H1 (cell line): ENCODE data around the gene DYRK1A. TPM values are rescaled to one million over a fixed set of nuclear protein-coding genes. Genes with fewer than 3 reads are reported as not detected.

Experiments used
- CTCF ChIA-PET: fragments of 300-600 bp; sonication (Branson Sonifier 250); formaldehyde crosslinking; loops from one replicate; lab custom pipeline; 2021; ENCODE audit not compliant: partially characterized antibody; lab: Charles Lee
- POLR2A ChIA-PET: fragments of 300-600 bp; sonication (Branson Sonifier 250); formaldehyde crosslinking; loops from one replicate; lab custom pipeline; 2021; ENCODE audit warnings: inconsistent platforms; ENCODE audit not compliant: partially characterized antibody; lab: Charles Lee
- DNase-seq, 2 experiments: peaks; one replicate each; pipeline versions ENCODE4 v3.0.0 to v3.0.0-alpha.2; 2010 to 2022; ENCODE audit warnings: low spot score in 2 of 2, low read depth in 1 of 2, mixed read lengths in 1 of 2
- FAIRE-seq: peaks from 2 replicates; lab custom pipeline; 2011; peaks lifted over from hg19 to GRCh38; lab: Jason Lieb, UNC
- H2AFZ ChIP-seq: 2 replicates; pipeline ENCODE4 v1.8.1; 2012; ENCODE audit warnings: low read length, inconsistent platforms
- H2AK5ac ChIP-seq: 2 replicates; pipeline ENCODE4 v1.6.1; 2013; ENCODE audit warnings: low read depth, low read length
- H2BK120ac ChIP-seq: replicated peaks from 2 replicates; pipeline ENCODE3; 2013; ENCODE audit warnings: low read depth, low read length, inconsistent platforms
- H2BK12ac ChIP-seq: 2 replicates; pipeline ENCODE4 v1.6.1; 2013; ENCODE audit warnings: low read depth, low read length
- H2BK15ac ChIP-seq: 2 replicates; pipeline ENCODE4 v1.6.1; 2013; ENCODE audit warnings: low read length
- H2BK20ac ChIP-seq: 2 replicates; pipeline ENCODE4 v1.6.1; 2013; ENCODE audit warnings: low read length
- H2BK5ac ChIP-seq: 2 replicates; pipeline ENCODE4 v1.6.1; 2013; ENCODE audit warnings: low read depth, low read length
- H3K14ac ChIP-seq: 2 replicates; pipeline ENCODE4 v1.6.1; 2013; ENCODE audit warnings: inconsistent platforms; ENCODE audit not compliant: insufficient read length
- H3K18ac ChIP-seq: 2 replicates; pipeline ENCODE4 v1.6.1; 2013; ENCODE audit warnings: low read length; ENCODE audit errors: extremely low read depth
- H3K23ac ChIP-seq: 2 replicates; pipeline ENCODE4 v1.6.1; 2013; ENCODE audit warnings: inconsistent platforms; ENCODE audit not compliant: insufficient read length
- H3K23me2 ChIP-seq: 2 replicates; pipeline ENCODE4 v1.6.1; 2013; ENCODE audit warnings: low read depth, low read length
- H3K27ac ChIP-seq: 2 replicates; pipeline ENCODE4 v1.6.1; 2011; ENCODE audit warnings: low read depth, low read length, inconsistent platforms
- H3K27me3 ChIP-seq, 4 experiments: replicated peaks in 1 of 4; 1 replicate in 1 of 4; 2 replicates in 3 of 4; pipeline versions ENCODE4 v1.6.1 to v1.8.1; 2011 to 2013; ENCODE audit warnings: low read length in 3 of 4, mild to moderate bottlenecking in 3 of 4, inconsistent platforms in 2 of 4, mixed read lengths in 2 of 4, moderate library complexity in 1 of 4; ENCODE audit not compliant: control insufficient read depth in 3 of 4, insufficient read depth in 3 of 4; ENCODE audit errors: extremely low read depth in 1 of 4
- H3K36me3 ChIP-seq, 4 experiments: 2 replicates each; pipeline versions ENCODE4 v1.6.1 to v1.8.1; 2011 to 2013; ENCODE audit warnings: mild to moderate bottlenecking in 4 of 4, low read length in 3 of 4, moderate library complexity in 2 of 4, control low read depth in 1 of 4, inconsistent platforms in 1 of 4; ENCODE audit not compliant: insufficient read depth in 4 of 4, control insufficient read depth in 2 of 4
- H3K4ac ChIP-seq: replicated peaks from 2 replicates; pipeline ENCODE3; 2013; ENCODE audit warnings: low read length, low read depth, mixed read lengths, inconsistent platforms; ENCODE audit not compliant: insufficient read length
- H3K4me1 ChIP-seq, 4 experiments: replicated peaks in 1 of 4; 1 replicate in 1 of 4; 2 replicates in 3 of 4; pipeline versions ENCODE4 v1.6.1 to v1.8.1; 2011 to 2013; ENCODE audit warnings: low read length in 3 of 4, inconsistent platforms in 2 of 4, mixed read lengths in 1 of 4; ENCODE audit not compliant: insufficient read depth in 4 of 4, control insufficient read depth in 3 of 4
- H3K4me2 ChIP-seq, 2 experiments: 2 replicates each; pipeline versions ENCODE4 v1.6.1 to v1.8.1; 2011 to 2013; ENCODE audit warnings: low read depth in 2 of 2, low read length in 2 of 2, control low read depth in 1 of 2, inconsistent platforms in 1 of 2, mild to moderate bottlenecking in 1 of 2; ENCODE audit not compliant: insufficient read depth in 1 of 2
- H3K4me3 ChIP-seq, 4 experiments: fragments of 200-600, 300-600 bp in 1 of 4; sonication (generic), shearing (Covaris generic), sonication (Bioruptor Twin) in 1 of 4; 2 replicates each; pipeline versions ENCODE4 v1.5.1 to v1.8.1; 2011 to 2016; ENCODE audit warnings: low read length in 4 of 4, low read depth in 3 of 4, control low read depth in 2 of 4, inconsistent platforms in 2 of 4, mild to moderate bottlenecking in 2 of 4, mixed read lengths in 1 of 4, moderate library complexity in 1 of 4; ENCODE audit not compliant: insufficient read depth in 2 of 4; ENCODE audit errors: extremely low read depth in 1 of 4
- H3K56ac ChIP-seq: replicated peaks from 2 replicates; pipeline ENCODE3; 2013; ENCODE audit warnings: low read depth, mild to moderate bottlenecking, mixed read lengths, low read length, inconsistent platforms; ENCODE audit not compliant: insufficient read length
- H3K79me1 ChIP-seq: 2 replicates; pipeline ENCODE4 v1.6.1; 2013; ENCODE audit warnings: low read depth, low read length, control low read depth
- H3K79me2 ChIP-seq, 2 experiments: 2 replicates each; pipeline versions ENCODE4 v1.6.1 to v1.8.1; 2012 to 2013; ENCODE audit warnings: low read length in 2 of 2, mild to moderate bottlenecking in 2 of 2, inconsistent platforms in 1 of 2; ENCODE audit not compliant: insufficient read depth in 2 of 2, control insufficient read depth in 1 of 2
- H3K9ac ChIP-seq, 4 experiments: replicated peaks in 1 of 4; 1 replicate in 1 of 4; 2 replicates in 3 of 4; pipeline versions ENCODE4 v1.6.1 to v1.8.1; 2011 to 2013; ENCODE audit warnings: low read depth in 3 of 4, low read length in 3 of 4, control low read depth in 2 of 4, mild to moderate bottlenecking in 2 of 4, moderate library complexity in 2 of 4, inconsistent platforms in 1 of 4; ENCODE audit errors: extremely low read depth in 1 of 4
- H3K9me3 ChIP-seq, 2 experiments: 2 replicates each; pipeline versions ENCODE4 v1.6.1 to v1.8.1; 2012 to 2013; ENCODE audit warnings: mild to moderate bottlenecking in 2 of 2, moderate library complexity in 2 of 2, control low read depth in 1 of 2, inconsistent platforms in 1 of 2, low read depth in 1 of 2, low read length in 1 of 2, mixed read lengths in 1 of 2; ENCODE audit not compliant: insufficient read depth in 2 of 2
- H4K20me1 ChIP-seq, 2 experiments: replicated peaks in 1 of 2; 2 replicates each; pipeline versions ENCODE3 to v1.8.1; 2011 to 2013; ENCODE audit warnings: inconsistent platforms in 2 of 2, low read length in 2 of 2, mild to moderate bottlenecking in 1 of 2; ENCODE audit not compliant: insufficient read depth in 2 of 2, control insufficient read depth in 1 of 2
- H4K5ac ChIP-seq: 2 replicates; pipeline ENCODE4 v1.6.1; 2013; ENCODE audit warnings: low read length, low read depth, mixed read lengths, inconsistent platforms; ENCODE audit not compliant: insufficient read length
- H4K8ac ChIP-seq: 2 replicates; pipeline ENCODE4 v1.8.0; 2013; ENCODE audit warnings: mild to moderate bottlenecking, moderate library complexity, low read length, inconsistent platforms; ENCODE audit not compliant: insufficient read depth; ENCODE audit errors: extremely low read depth
- H4K91ac ChIP-seq: replicated peaks from 2 replicates; pipeline ENCODE3; 2013; ENCODE audit warnings: low read length, mixed read lengths, inconsistent platforms; ENCODE audit not compliant: insufficient read length
- EGR1 ChIP-seq: IDR thresholded peaks from 2 replicates; pipeline ENCODE4 v1.6.1; 2011; ENCODE audit warnings: low read depth, low read length, borderline replicate concordance
- NANOG ChIP-seq: IDR thresholded peaks from 2 replicates; pipeline ENCODE4 v1.6.1; 2011; ENCODE audit warnings: low read length, low read depth, mild to moderate bottlenecking, inconsistent platforms; ENCODE audit not compliant: insufficient read depth, poor library complexity, severe bottlenecking
- RFX5 ChIP-seq: IDR thresholded peaks from 2 replicates; pipeline ENCODE4 v1.6.1; 2011; ENCODE audit warnings: low read depth, low read length, improper control_type of control experiment, borderline replicate concordance
- SRF ChIP-seq: IDR thresholded peaks from 2 replicates; pipeline ENCODE4 v1.6.1; 2011; ENCODE audit warnings: mild to moderate bottlenecking, low read depth, low read length, moderate library complexity
- WGBS, 2 experiments: shearing (Covaris generic) in 1 of 2; methylation state at CpG; one replicate each; pipeline versions ENCODE4 v1.1.6 to v1.1.7; 2013 to 2015; ENCODE audit warnings: low lambda C conversion rate in 2 of 2, mixed read lengths in 2 of 2, inconsistent platforms in 1 of 2, low coverage in 1 of 2, missing lambda C conversion rate in 1 of 2; ENCODE audit not compliant: insufficient replicate concordance in 2 of 2, insufficient coverage in 1 of 2, insufficient read length in 1 of 2; ENCODE audit errors: extremely low coverage in 1 of 2, missing lambda C conversion rate in 1 of 2; 5-methylcytosine and 5-hydroxymethylcytosine counted together
- polyA plus RNA-seq, 7 experiments: library from polyadenylated mRNA; depleted of rRNA in 3 of 7; stranded (reverse) in 5 of 7; unstranded in 2 of 7; fragments of >200 nt in 5 of 7; fragments of 200-250 nt in 2 of 7; gene quantifications; 1 replicate in 5 of 7; 2 replicates in 1 of 7; 4 replicates in 1 of 7; pipeline versions ENCODE4 v1.2.1 to v1.2.3, GENCODE V29; 2011 to 2013; ENCODE audit warnings: missing spikeins in 2 of 7, mixed read lengths in 2 of 7
- total RNA-seq: library from RNA; stranded (reverse); fragmentation: NEBNext Ultra II Directional; extraction: Animal tissue kit (Norgen Biotek cat#: 25700); gene quantifications from 2 replicates; pipeline ENCODE4 v1.2.1, GENCODE V29; 2021

The DYRK1A gene
- total and polyA plus RNA-seq, 2 of the 8 experiments (the other 6 are each of a cell fraction or from before 2014, with no cell fraction given) = 61.1 to 62.2 TPM

- POLR2A ChIA-PET = interaction anchor here (0.6 to 1.6 kb wide), 7 partner anchors 13 to 330 kb away, joined by 3 to 7 read pairs (median 3); no protein-coding TSS in a partner anchor
- Histone ChIP-seq H2BK20ac (no peak overlapping the region), H3K36me3 (peaks cover 0 to 4% (median 0%) of the 10 kb centered on the region in 4 experiments; a peak in 2 of 8 replicates), H4K91ac (no peak overlapping the region), H3K14ac (no peak overlapping the region), H3K23me2 (no peaks in the 10 kb centered on the region), H3K4me1 (peaks cover 2 to 20% (median 15%) of the 10 kb centered on the region in 4 experiments; a peak in 6 of 7 replicates), H4K20me1 (peaks cover 30 to 36% of the 10 kb centered on the region in 2 experiments), H3K23ac (no peak overlapping the region), H3K27me3 (no peaks in the 10 kb centered on the region), H3K79me2 (peaks cover 21 to 99% of the 10 kb centered on the region in 2 experiments), H4K8ac (no peak overlapping the region), H3K56ac (no peak overlapping the region), H2BK120ac (no peak overlapping the region), H2AK5ac (no peak overlapping the region), H3K9me3 (no peaks in the 10 kb centered on the region), H2AFZ (no peak overlapping the region), H3K4ac (no peak overlapping the region), H2BK15ac (no peak overlapping the region), H4K5ac (no peak overlapping the region), H3K27ac (no peak overlapping the region), H3K18ac (no peak overlapping the region), H3K4me2 (peak overlapping the region in 1 of 2 experiments; percentile 15; a peak in 1 of 4 replicates), H2BK12ac (no peak overlapping the region), H3K4me3 (no peak overlapping the region), H3K9ac (no peak overlapping the region), H2BK5ac (no peak overlapping the region), H3K79me1 (peaks cover 15% of the 10 kb centered on the region)
- FAIRE-seq = no peak
- CTCF ChIA-PET = interaction anchor here (0.6 to 2.5 kb wide), 8 partner anchors 9 to 260 kb away, joined by 3 to 11 read pairs (median 3); no protein-coding TSS in a partner anchor
- 93% methylated on average over 16 of the region's 16 CpGs; no CpG with 5 or more reads in 1 of the 2 experiments for WGBS, 2 experiments
- DNase-seq = no peak
- TF ChIP-seq RFX5 = no peak
- TF ChIP-seq SRF = no peak
- TF ChIP-seq EGR1 = no peak
- TF ChIP-seq NANOG = no peak
Measured at GRCh38 chr21:37451446-37451845, 84.9 kb downstream of the DYRK1A start.
